Liver (tissue), 9 donors: Measurements from ENCODE around the gene ZNF831. TPM values are rescaled to one million over a fixed set of nuclear protein-coding genes. Genes with fewer than 3 reads are reported as not detected.

Experiments
- DNase-seq: peaks from one replicate; pipeline ENCODE4 v3.0.0-alpha.2; 2017; ENCODE audit warnings: low spot score
- H3K27ac ChIP-seq, 2 donors: one replicate each; pipeline ENCODE4 v1.7.0; 2013; ENCODE audit warnings: inconsistent platforms in 2 of 2, low read length in 2 of 2, control low read depth in 1 of 2, low read depth in 1 of 2, mild to moderate bottlenecking in 1 of 2
- H3K27me3 ChIP-seq, 4 donors: one replicate each; pipeline versions ENCODE4 v1.6.1 to v1.7.0; 2013; ENCODE audit warnings: low read length in 3 of 4, inconsistent platforms in 1 of 4, mild to moderate bottlenecking in 1 of 4, moderate library complexity in 1 of 4; ENCODE audit not compliant: control insufficient read depth in 4 of 4, insufficient read depth in 4 of 4
- H3K36me3 ChIP-seq, 4 donors: one replicate each; pipeline versions ENCODE4 v1.6.1 to v1.7.0; 2013; ENCODE audit warnings: low read length in 3 of 4, mild to moderate bottlenecking in 3 of 4, low read depth in 1 of 4, moderate library complexity in 1 of 4; ENCODE audit not compliant: control insufficient read depth in 4 of 4, insufficient read depth in 3 of 4
- H3K4me1 ChIP-seq, 4 donors: one replicate each; pipeline versions ENCODE4 v1.6.1 to v1.7.0; 2013; ENCODE audit warnings: low read length in 3 of 4, mild to moderate bottlenecking in 3 of 4, moderate library complexity in 1 of 4; ENCODE audit not compliant: control insufficient read depth in 4 of 4, insufficient read depth in 4 of 4
- H3K4me3 ChIP-seq, 3 donors: one replicate each; pipeline versions ENCODE4 v1.6.1 to v1.7.0; 2013; ENCODE audit warnings: low read length in 3 of 3, control low read depth in 1 of 3, low read depth in 1 of 3, mild to moderate bottlenecking in 1 of 3
- H3K9ac ChIP-seq, 2 donors: one replicate each; pipeline ENCODE4 v1.7.0; 2013; ENCODE audit warnings: low read length in 2 of 2, mild to moderate bottlenecking in 2 of 2, moderate library complexity in 2 of 2, control low read depth in 1 of 2, low read depth in 1 of 2
- H3K9me3 ChIP-seq, 4 donors: one replicate each; pipeline versions ENCODE4 v1.6.1 to v1.7.0; 2013; ENCODE audit warnings: low read length in 3 of 4; ENCODE audit not compliant: control insufficient read depth in 4 of 4
- ATF3 ChIP-seq: IDR thresholded peaks from 2 replicates; pipeline ENCODE4 v1.6.1; 2016; ENCODE audit warnings: antibody characterized with exemption
- EGR1 ChIP-seq, 2 donors: IDR thresholded peaks; 2 replicates each; pipeline ENCODE4 v1.6.1; 2016 to 2018; ENCODE audit warnings: antibody characterized with exemption in 2 of 2, low read depth in 2 of 2
- FOXA1 ChIP-seq: IDR thresholded peaks from 2 replicates; pipeline ENCODE4 v1.6.1; 2016; ENCODE audit warnings: antibody characterized with exemption
- FOXA2 ChIP-seq: IDR thresholded peaks from 2 replicates; pipeline ENCODE4 v1.6.1; 2016; ENCODE audit warnings: antibody characterized with exemption
- GABPA ChIP-seq, 2 donors: IDR thresholded peaks in 1 of 2; conservative IDR thresholded peaks in 1 of 2; 2 replicates each; pipeline ENCODE4 v1.6.1; 2016; ENCODE audit warnings: antibody characterized with exemption in 2 of 2, mild to moderate bottlenecking in 1 of 2, moderate library complexity in 1 of 2
- HNF4A ChIP-seq, 2 donors: conservative IDR thresholded peaks; 2 replicates each; pipeline ENCODE4 v1.6.1; 2016; ENCODE audit warnings: antibody characterized with exemption in 2 of 2, mild to moderate bottlenecking in 2 of 2
- HNF4G ChIP-seq: IDR thresholded peaks from 2 replicates; pipeline ENCODE4 v1.6.1; 2016; ENCODE audit warnings: antibody characterized with exemption
- JUND ChIP-seq, 2 donors: IDR thresholded peaks; 2 replicates each; pipeline ENCODE4 v1.6.1; 2016; ENCODE audit warnings: antibody characterized with exemption in 2 of 2
- NR2F2 ChIP-seq: IDR thresholded peaks from 2 replicates; pipeline ENCODE4 v1.6.1; 2016; ENCODE audit warnings: antibody characterized with exemption
- RAD21 ChIP-seq, 2 donors: IDR thresholded peaks; 2 replicates each; pipeline ENCODE4 v1.6.1; 2016; ENCODE audit warnings: antibody characterized with exemption in 2 of 2, mild to moderate bottlenecking in 2 of 2
- REST ChIP-seq: IDR thresholded peaks from 2 replicates; pipeline ENCODE4 v1.6.1; 2016; ENCODE audit warnings: antibody characterized with exemption, mild to moderate bottlenecking
- RXRA ChIP-seq, 2 donors: IDR thresholded peaks; 2 replicates each; pipeline ENCODE4 v1.6.1; 2017 to 2018; ENCODE audit warnings: antibody characterized with exemption in 2 of 2, mild to moderate bottlenecking in 1 of 2
- SP1 ChIP-seq: IDR thresholded peaks from 2 replicates; pipeline ENCODE4 v1.6.1; 2018; ENCODE audit warnings: antibody characterized with exemption, mild to moderate bottlenecking
- TAF1 ChIP-seq: conservative IDR thresholded peaks from 2 replicates; pipeline ENCODE4 v1.6.1; 2016; ENCODE audit warnings: antibody characterized with exemption, mild to moderate bottlenecking
- YY1 ChIP-seq: IDR thresholded peaks from 2 replicates; pipeline ENCODE4 v1.6.1; 2016; ENCODE audit warnings: antibody characterized with exemption, mild to moderate bottlenecking
- WGBS: extraction: QIAGEN DNeasy Blood & Tissue Kit; methylation state at CpG from one replicate; pipeline ENCODE4 v1.1.7; 2013; 5-methylcytosine and 5-hydroxymethylcytosine counted together
- polyA plus RNA-seq, 2 donors: library from polyadenylated mRNA; stranded (reverse) in 1 of 2; unstranded in 1 of 2; fragments of 200-250 nt in 1 of 2; fragments of >200 nt in 1 of 2; fragmentation: Nextera tagmentation in 1 of 2; extraction: Ambion mirVana in 1 of 2; gene quantifications; one replicate each; pipeline versions ENCODE4 v1.2.1 to v1.2.3, GENCODE V29; 2013 to 2015
- total RNA-seq, 2 donors: library from RNA; depleted of rRNA; stranded (reverse); fragments of >200 nt; gene quantifications; one replicate each; pipeline ENCODE4 v1.2.3, GENCODE V29; 2014
- TF ChIP-seq, protein P1 (sequence below): fragments of 150-350 bp; IDR thresholded peaks from 2 replicates; pipeline ENCODE4 v1.5.1; 2017; ENCODE audit warnings: improper control_type of control experiment, low read depth, low read length; ENCODE audit not compliant: missing input control
- TF ChIP-seq, protein P2 (sequence below): IDR thresholded peaks from 2 replicates; pipeline ENCODE4 v1.6.1; 2016; ENCODE audit warnings: antibody characterized with exemption
- TF ChIP-seq, protein P3 (sequence below): IDR thresholded peaks from 2 replicates; pipeline ENCODE4 v1.6.1; 2016; ENCODE audit warnings: antibody characterized with exemption
- donor health status: healthy.
- donor health status: healthy.
- donor health status: healthy.
- donor health status: healthy.
- donor health status: healthy.

The ZNF831 gene
- total and polyA plus RNA-seq, 4 donors = 0.06 to 0.75 (median 0.13) TPM

GRCh38 chr20:59125836-59126235 is 37.8 kb upstream of the ZNF831 start:
- H3K4me1 ChIP-seq = no peaks in the 10 kb centered on the region

More at GRCh38 chr20:59125836-59126235, 37.8 kb upstream of the ZNF831 start:
- TF ChIP-seq, protein P1, sequence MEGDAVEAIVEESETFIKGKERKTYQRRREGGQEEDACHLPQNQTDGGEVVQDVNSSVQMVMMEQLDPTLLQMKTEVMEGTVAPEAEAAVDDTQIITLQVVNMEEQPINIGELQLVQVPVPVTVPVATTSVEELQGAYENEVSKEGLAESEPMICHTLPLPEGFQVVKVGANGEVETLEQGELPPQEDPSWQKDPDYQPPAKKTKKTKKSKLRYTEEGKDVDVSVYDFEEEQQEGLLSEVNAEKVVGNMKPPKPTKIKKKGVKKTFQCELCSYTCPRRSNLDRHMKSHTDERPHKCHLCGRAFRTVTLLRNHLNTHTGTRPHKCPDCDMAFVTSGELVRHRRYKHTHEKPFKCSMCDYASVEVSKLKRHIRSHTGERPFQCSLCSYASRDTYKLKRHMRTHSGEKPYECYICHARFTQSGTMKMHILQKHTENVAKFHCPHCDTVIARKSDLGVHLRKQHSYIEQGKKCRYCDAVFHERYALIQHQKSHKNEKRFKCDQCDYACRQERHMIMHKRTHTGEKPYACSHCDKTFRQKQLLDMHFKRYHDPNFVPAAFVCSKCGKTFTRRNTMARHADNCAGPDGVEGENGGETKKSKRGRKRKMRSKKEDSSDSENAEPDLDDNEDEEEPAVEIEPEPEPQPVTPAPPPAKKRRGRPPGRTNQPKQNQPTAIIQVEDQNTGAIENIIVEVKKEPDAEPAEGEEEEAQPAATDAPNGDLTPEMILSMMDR = no peak
- TF ChIP-seq FOXA2 (no peak), RAD21 (IDR thresholded peaks at IDR 0.05) (no peak), GABPA (IDR thresholded peaks at IDR 0.05 in 1 of 2, conservative IDR thresholded peaks at IDR 0.05 in 1 of 2) (no peak), TAF1 (no peak), RXRA (IDR thresholded peaks at IDR 0.05) (no peak), HNF4A (conservative IDR thresholded peaks at IDR 0.05) (no peak), HNF4G (no peak), REST (no peak), JUND (IDR thresholded peaks at IDR 0.05) (no peak), FOXA1 (no peak), ATF3 (no peak), YY1 (no peak), EGR1 (IDR thresholded peaks at IDR 0.05; ENCODE audit: low read depth in 2 of 2) (no peak), SP1 (no peak), NR2F2 (no peak)
- TF ChIP-seq, protein P2, sequence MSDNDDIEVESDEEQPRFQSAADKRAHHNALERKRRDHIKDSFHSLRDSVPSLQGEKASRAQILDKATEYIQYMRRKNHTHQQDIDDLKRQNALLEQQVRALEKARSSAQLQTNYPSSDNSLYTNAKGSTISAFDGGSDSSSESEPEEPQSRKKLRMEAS = no peak
- TF ChIP-seq, protein P3, sequence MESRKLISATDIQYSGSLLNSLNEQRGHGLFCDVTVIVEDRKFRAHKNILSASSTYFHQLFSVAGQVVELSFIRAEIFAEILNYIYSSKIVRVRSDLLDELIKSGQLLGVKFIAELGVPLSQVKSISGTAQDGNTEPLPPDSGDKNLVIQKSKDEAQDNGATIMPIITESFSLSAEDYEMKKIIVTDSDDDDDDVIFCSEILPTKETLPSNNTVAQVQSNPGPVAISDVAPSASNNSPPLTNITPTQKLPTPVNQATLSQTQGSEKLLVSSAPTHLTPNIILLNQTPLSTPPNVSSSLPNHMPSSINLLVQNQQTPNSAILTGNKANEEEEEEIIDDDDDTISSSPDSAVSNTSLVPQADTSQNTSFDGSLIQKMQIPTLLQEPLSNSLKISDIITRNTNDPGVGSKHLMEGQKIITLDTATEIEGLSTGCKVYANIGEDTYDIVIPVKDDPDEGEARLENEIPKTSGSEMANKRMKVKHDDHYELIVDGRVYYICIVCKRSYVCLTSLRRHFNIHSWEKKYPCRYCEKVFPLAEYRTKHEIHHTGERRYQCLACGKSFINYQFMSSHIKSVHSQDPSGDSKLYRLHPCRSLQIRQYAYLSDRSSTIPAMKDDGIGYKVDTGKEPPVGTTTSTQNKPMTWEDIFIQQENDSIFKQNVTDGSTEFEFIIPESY = no peak
- no peak overlapping the region for H3K4me3 ChIP-seq
- H3K27ac ChIP-seq = no peak overlapping the region
- no peaks in the 10 kb centered on the region for H3K36me3 ChIP-seq
- H3K27me3 ChIP-seq = no peaks in the 10 kb centered on the region
- no peak overlapping the region for H3K9ac ChIP-seq
- peaks cover 0 to 7% (median 3%) of the 10 kb centered on the region in 4 donors for H3K9me3 ChIP-seq
- DNase-seq = no peak
- WGBS = 32% methylated on average over 7 of the region's 7 CpGs
